ENCODE measurements around the gene SLC45A1. TPM values are rescaled to one million over a fixed set of nuclear protein-coding genes. Genes with fewer than 3 reads are reported as not detected.

Gene SLC45A1
- total and polyA plus RNA-seq, 9 of the 15 experiments (the other 6 are each of a cell fraction or from before 2014, with no cell fraction given): not detected

- peak; percentile 66; the same call in 1 of the 2 replicates for TF ChIP-seq ZNF134 (CRISPR knock-in tag; conservative IDR thresholded peaks at IDR 0.05)
Measured at GRCh38 chr1:8315573-8316475, 2.1 kb upstream of the SLC45A1 start (continued).

GRCh38 chr1:8318436-8318835 lies 522 bp downstream of the SLC45A1 start:
- Histone ChIP-seq H3K9me3 (replicated peaks; ENCODE audit: control insufficient read depth, insufficient read depth, low read depth, low read length) (no peaks in the 10 kb centered on the region), H3K4me3 (no peak overlapping the region), H2AFZ (ENCODE audit: low read depth, low read length) (no peak overlapping the region), H3K9ac (ENCODE audit: insufficient read depth in 1 of 2, low read depth in 2 of 2, low read length in 2 of 2) (no peak overlapping the region), H4K20me1 (replicated peaks; ENCODE audit: control insufficient read depth, insufficient read depth, low read length) (peaks cover 6% of the 10 kb centered on the region; the same call in 1 of the 2 replicates), H3K27ac (ENCODE audit: extremely low read depth, low read depth, low read length) (no peak overlapping the region), H3K4me1 (replicated peaks in 1 of 2; ENCODE audit: control insufficient read depth in 2 of 2, insufficient read depth in 2 of 2, low read length in 2 of 2) (peaks cover 0 to 21% of the 10 kb centered on the region in 2 experiments; a peak in 3 of 5 replicates), H3K36me3 (ENCODE audit: control insufficient read depth, insufficient read depth, low read length) (no peaks in the 10 kb centered on the region), H3K27me3 (ENCODE audit: control insufficient read depth in 2 of 2, insufficient read depth in 2 of 2, low read length in 2 of 2) (peaks cover 21 to 77% of the 10 kb centered on the region in 2 experiments), H3K4me2 (ENCODE audit: insufficient read depth, low read length) (no peak overlapping the region), H3K79me2 (ENCODE audit: control insufficient read depth, insufficient read depth, low read length) (no peaks in the 10 kb centered on the region), H3K9me1 (ENCODE audit: control insufficient read depth, insufficient read depth, low read length) (no peaks in the 10 kb centered on the region)
- no TSS peak for BruUV-seq (replicated peaks)
- DNase-seq (ENCODE audit: extremely low read depth in 1 of 4, low spot score in 3 of 4) (no peak), FAIRE-seq (no peak), ATAC-seq (no peak)
- TF ChIP-seq ERF (CRISPR knock-in tag; IDR thresholded peaks at IDR 0.05): no peak
- TF ChIP-seq PKNOX1 (IDR thresholded peaks at IDR 0.05): 0 out of 2 replicates have a peak, but pooled peaks have one; percentile 5
- TF ChIP-seq, protein P1, sequence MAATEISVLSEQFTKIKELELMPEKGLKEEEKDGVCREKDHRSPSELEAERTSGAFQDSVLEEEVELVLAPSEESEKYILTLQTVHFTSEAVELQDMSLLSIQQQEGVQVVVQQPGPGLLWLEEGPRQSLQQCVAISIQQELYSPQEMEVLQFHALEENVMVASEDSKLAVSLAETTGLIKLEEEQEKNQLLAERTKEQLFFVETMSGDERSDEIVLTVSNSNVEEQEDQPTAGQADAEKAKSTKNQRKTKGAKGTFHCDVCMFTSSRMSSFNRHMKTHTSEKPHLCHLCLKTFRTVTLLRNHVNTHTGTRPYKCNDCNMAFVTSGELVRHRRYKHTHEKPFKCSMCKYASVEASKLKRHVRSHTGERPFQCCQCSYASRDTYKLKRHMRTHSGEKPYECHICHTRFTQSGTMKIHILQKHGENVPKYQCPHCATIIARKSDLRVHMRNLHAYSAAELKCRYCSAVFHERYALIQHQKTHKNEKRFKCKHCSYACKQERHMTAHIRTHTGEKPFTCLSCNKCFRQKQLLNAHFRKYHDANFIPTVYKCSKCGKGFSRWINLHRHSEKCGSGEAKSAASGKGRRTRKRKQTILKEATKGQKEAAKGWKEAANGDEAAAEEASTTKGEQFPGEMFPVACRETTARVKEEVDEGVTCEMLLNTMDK (IDR thresholded peaks at IDR 0.05; ENCODE audit: borderline replicate concordance, insufficient read depth, low read depth, low read length, poor library complexity, severe bottlenecking): no peak
- no peak for TF ChIP-seq KDM5B (IDR thresholded peaks at IDR 0.05; ENCODE audit: insufficient replicate concordance, low read depth, low read length)
- in situ Hi-C loops (cut with MboI) (loop anchor here (25.0 kb wide), 1 partner anchor 656 kb away; no protein-coding TSS in a partner anchor), intact Hi-C loops (cut with micrococcal nuclease) (loop anchor here (10.0 kb wide), 1 partner anchor 174 kb away; no protein-coding TSS in a partner anchor)
- WGBS (ENCODE audit: insufficient coverage, low coverage, missing lambda C conversion rate): 37% methylated on average over 16 of the region's 18 CpGs
- ChIA-PET CTCF (ENCODE audit: low intra/inter-chr PET ratio) (no interaction called here), POLR2A (interaction anchor here (0.6 kb wide), 1 partner anchor 13 kb away, joined by 3 read pairs; no protein-coding TSS in a partner anchor)

All from K562 (cell line).